ENCODE measurements around the gene LRP8. TPM values are rescaled to one million over a fixed set of nuclear protein-coding genes. Genes with fewer than 3 reads are reported as not detected.

The LRP8 gene
- total RNA-seq, 3 donors from 2014 or later: 1.3 to 6.5 (median 1.4) TPM

GRCh38 chr1:53270873-53271272 lies 57.0 kb downstream of the LRP8 start:
- Histone ChIP-seq H3K36me3 (ENCODE audit: low read depth) (no peaks in the 10 kb centered on the region), H3K4me1 (ENCODE audit: low read depth) (no peaks in the 10 kb centered on the region), H3K9me3 (no peaks in the 10 kb centered on the region), H3K4me3 (no peak overlapping the region)
- no peak for DNase-seq
- ATAC-seq: no peak
- intact Hi-C loops (cut with DNase I, micrococcal nuclease): no loop called here
- TF ChIP-seq, protein P1, sequence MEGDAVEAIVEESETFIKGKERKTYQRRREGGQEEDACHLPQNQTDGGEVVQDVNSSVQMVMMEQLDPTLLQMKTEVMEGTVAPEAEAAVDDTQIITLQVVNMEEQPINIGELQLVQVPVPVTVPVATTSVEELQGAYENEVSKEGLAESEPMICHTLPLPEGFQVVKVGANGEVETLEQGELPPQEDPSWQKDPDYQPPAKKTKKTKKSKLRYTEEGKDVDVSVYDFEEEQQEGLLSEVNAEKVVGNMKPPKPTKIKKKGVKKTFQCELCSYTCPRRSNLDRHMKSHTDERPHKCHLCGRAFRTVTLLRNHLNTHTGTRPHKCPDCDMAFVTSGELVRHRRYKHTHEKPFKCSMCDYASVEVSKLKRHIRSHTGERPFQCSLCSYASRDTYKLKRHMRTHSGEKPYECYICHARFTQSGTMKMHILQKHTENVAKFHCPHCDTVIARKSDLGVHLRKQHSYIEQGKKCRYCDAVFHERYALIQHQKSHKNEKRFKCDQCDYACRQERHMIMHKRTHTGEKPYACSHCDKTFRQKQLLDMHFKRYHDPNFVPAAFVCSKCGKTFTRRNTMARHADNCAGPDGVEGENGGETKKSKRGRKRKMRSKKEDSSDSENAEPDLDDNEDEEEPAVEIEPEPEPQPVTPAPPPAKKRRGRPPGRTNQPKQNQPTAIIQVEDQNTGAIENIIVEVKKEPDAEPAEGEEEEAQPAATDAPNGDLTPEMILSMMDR (IDR thresholded peaks at IDR 0.05): no peak

DNA sequence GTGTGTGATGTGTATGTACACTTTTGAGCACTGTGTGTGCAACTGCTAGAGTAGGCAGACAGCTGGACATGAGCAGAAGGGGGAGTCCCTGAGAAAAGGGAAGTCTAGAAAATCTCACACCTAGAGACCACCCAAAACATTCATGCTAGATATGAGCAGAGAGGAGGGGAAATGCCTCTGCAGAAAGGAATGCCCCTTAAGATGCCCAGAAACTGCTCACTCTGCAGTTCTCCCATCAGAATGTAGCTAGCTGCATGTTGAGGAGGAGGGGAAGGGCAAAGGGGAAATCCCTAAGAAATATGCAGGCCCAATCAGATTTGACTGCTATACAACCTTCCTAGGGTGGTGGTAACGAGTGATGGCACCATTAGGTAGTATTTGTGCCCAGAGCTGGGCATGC lies 57.8 kb downstream of the LRP8 start:
- TF ChIP-seq, protein P1 (IDR thresholded peaks at IDR 0.05): no peak
- DNase-seq: no peak
- ATAC-seq: no peak
- Histone ChIP-seq H3K4me1 (ENCODE audit: low read depth) (no peaks in the 10 kb centered on the region), H3K36me3 (ENCODE audit: low read depth) (no peaks in the 10 kb centered on the region), H3K4me3 (no peak overlapping the region), H3K9me3 (no peaks in the 10 kb centered on the region)
- intact Hi-C loops (cut with DNase I, micrococcal nuclease): no loop called here

DNA sequence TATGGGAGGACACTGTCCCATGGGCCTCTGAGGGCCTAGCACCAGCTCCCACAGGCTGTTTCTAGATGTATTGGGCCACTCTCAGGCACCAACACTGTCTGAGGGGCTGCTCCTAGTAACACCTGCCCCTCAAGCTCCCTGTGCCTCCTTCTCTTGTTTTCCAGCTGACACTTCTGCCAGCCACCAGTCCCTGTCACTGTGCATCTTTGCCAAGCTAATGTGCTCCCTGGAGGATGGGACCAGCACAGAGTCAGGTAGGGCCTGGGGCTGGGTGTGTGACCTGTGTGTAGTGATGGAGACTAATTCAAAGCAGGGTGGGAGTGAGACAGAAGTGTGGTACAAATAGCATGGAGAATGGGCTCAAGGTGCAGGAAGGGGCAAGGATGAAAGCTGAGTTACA lies 60.1 kb downstream of the LRP8 start:
- Histone ChIP-seq H3K36me3 (ENCODE audit: low read depth) (no peaks in the 10 kb centered on the region), H3K4me3 (no peak overlapping the region), H3K9me3 (no peaks in the 10 kb centered on the region), H3K4me1 (ENCODE audit: low read depth) (no peaks in the 10 kb centered on the region)
- no peak for DNase-seq
- no peak for ATAC-seq
- intact Hi-C loops (cut with DNase I, micrococcal nuclease): no loop called here
- TF ChIP-seq, protein P1 (IDR thresholded peaks at IDR 0.05): no peak

- DNase-seq (no peak), ATAC-seq (no peak)
- Histone ChIP-seq H3K4me3 (no peak overlapping the region), H3K9me3 (no peaks in the 10 kb centered on the region), H3K36me3 (ENCODE audit: low read depth) (no peaks in the 10 kb centered on the region), H3K4me1 (ENCODE audit: low read depth) (no peaks in the 10 kb centered on the region)
- intact Hi-C loops (cut with DNase I, micrococcal nuclease): no loop called here
- TF ChIP-seq, protein P1 (IDR thresholded peaks at IDR 0.05): no peak
These were observed 61.8 kb downstream of the LRP8 start for GRCh38 chr1:53266038-53266437.

DNA sequence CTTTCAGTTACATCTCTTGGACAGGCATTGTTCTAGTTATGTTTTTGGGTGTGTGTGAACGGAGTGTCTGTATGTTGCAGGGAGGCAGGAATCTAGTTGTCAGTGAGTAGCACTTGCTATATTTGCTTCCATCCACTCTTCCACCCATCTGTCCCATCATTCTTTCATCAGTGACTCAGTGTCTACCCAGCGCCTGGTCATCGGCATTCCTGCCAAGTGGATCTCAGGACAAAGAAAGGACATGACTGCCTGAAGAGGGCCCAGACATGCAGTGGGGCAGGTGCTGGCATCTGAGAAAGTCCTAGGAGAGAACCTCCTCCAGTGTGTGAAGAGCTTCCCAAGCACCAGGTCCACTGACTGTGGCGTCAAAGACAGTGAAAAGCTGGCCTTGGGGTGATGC lies 62.3 kb downstream of the LRP8 start:
- intact Hi-C loops (cut with DNase I, micrococcal nuclease): no loop called here
- Histone ChIP-seq H3K4me3 (no peak overlapping the region), H3K4me1 (ENCODE audit: low read depth) (no peaks in the 10 kb centered on the region), H3K36me3 (ENCODE audit: low read depth) (no peaks in the 10 kb centered on the region), H3K9me3 (no peaks in the 10 kb centered on the region)
- TF ChIP-seq, protein P1 (IDR thresholded peaks at IDR 0.05): no peak
- ATAC-seq (no peak), DNase-seq (no peak)

GRCh38 chr1:53264048-53264447 lies 63.8 kb downstream of the LRP8 start:
- H3K36me3 ChIP-seq (ENCODE audit: low read depth): no peaks in the 10 kb centered on the region
- H3K4me1 ChIP-seq (ENCODE audit: low read depth): no peaks in the 10 kb centered on the region
- no peak overlapping the region for H3K4me3 ChIP-seq
- no peaks in the 10 kb centered on the region for H3K9me3 ChIP-seq
- intact Hi-C loops (cut with DNase I, micrococcal nuclease): no loop called here
- no peak for ATAC-seq
- TF ChIP-seq, protein P1 (IDR thresholded peaks at IDR 0.05): no peak
- no peak for DNase-seq
